Motor neuron (in vitro differentiated cells): ENCODE results near the gene NMRK1. TPM values are rescaled to one million over a fixed set of nuclear protein-coding genes. Genes with fewer than 3 reads are reported as not detected.

Experiments
- ATAC-seq, 8 experiments: fragments of 200-7000 bp; cut with Tn5 transposase; replicated peaks in 6 of 8; 2 replicates each; pipeline ENCODE4 v1.8.0; 2021; ENCODE audit warnings: mild to moderate bottlenecking in 8 of 8, moderate library complexity in 8 of 8
- H3K27ac ChIP-seq, 2 donors: fragments of 250-450 bp; sonication (Bioruptor Pico); 2 replicates each; pipeline ENCODE4 v1.9.0; 2021; ENCODE audit warnings: antibody characterized with exemption in 2 of 2, mild to moderate bottlenecking in 2 of 2, moderate library complexity in 1 of 2
- H3K4me1 ChIP-seq, 2 donors: fragments of 250-450 bp; sonication (Bioruptor Pico); replicated peaks in 1 of 2; 2 replicates each; pipeline ENCODE4 v1.6.1; 2021; ENCODE audit warnings: antibody characterized with exemption in 2 of 2, mild to moderate bottlenecking in 2 of 2, moderate library complexity in 1 of 2
- H3K4me3 ChIP-seq, 5 donors: fragments of 250-450 bp; sonication (Bioruptor Pico); 2 replicates each; pipeline ENCODE4 v1.9.0; 2021; ENCODE audit warnings: antibody characterized with exemption in 5 of 5, mild to moderate bottlenecking in 5 of 5, moderate library complexity in 4 of 5
- WGBS, 10 experiments: fragments of 450-650 bp; shearing (Covaris generic); methylation state at CpG; one replicate each; pipeline ENCODE4 v1.0.0; 2022; 5-methylcytosine and 5-hydroxymethylcytosine counted together
- in situ Hi-C, 9 experiments: fragments of 400-800 bp; cut with MboI; loops; one replicate each; pipeline ENCODE4 v1.15.0; 2021; ENCODE audit warnings: low sequenced_read_pairs in 9 of 9, low pct_unique_long_range_greater_than_20kb in 2 of 9; ENCODE audit not compliant: unreplicated experiment in 9 of 9
- total RNA-seq, 8 experiments: library from RNA; unstranded; fragments of 300-600 nt; gene quantifications; 2 replicates each; pipeline versions ENCODE4 v1.2.3 to v1.2.4, GENCODE V29; 2022

NMRK1 gene
- 10 to 100 TPM in 3 of 8 experiments, 1 to 10 TPM in 5; 4.0 to 15.3 (median 9.2) TPM for total RNA-seq

DNA sequence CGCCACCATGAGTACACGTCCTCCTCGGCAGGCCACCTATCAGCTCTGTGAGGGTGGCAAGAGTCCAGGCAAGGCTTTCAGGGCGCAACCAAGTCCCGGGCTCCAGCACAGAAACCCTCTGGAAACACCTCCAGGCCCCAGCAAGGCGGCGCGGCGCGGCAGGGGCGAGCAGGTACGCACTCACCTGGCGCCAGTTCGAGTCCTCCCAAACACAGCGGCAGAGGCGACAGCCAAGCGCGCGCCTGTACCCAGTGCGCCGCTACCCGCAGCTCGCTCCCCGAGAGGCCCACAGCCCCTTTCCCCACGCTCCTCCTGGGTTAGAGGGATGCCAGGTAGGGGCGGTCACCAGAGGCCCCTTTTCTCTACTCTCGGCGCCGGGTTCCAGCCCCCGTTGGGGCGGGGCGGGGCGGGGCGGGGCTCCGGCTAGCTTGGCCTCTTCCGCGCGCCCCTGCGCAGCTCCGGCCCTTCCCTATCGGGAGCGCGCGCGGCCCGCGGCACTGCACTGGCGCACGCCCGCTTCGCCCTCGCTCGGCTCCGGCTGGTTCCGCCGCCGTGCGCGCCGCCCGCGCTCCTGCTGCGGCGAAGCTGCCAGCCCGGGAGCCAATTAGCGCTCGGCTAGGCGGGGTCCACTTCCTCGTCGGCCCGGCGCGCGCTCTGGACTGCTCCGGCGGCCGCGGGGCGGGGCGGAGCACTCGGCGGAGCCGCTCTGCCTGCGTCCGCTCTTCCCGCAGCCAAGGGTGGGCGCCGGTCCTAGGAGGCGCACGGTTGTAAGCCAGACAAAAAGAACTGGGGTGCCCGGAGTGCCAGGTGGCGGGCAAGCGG, at the start of gene NMRK1, which contains the start of gene OSTF1:
NMRK1 (minus strand) TSS at position 332 of the 822 bp plus-strand sequence. CDS start 5,040 bp downstream, outside the sequence.
OSTF1 (plus strand) TSS at position 691 of the 822 bp plus-strand sequence. CDS start 179 bp downstream, outside the sequence.
- Histone ChIP-seq H3K27ac (peak within 1 kb of the TSS; percentile 47 to 76), H3K4me3 (peak within 1 kb of the TSS; percentile 62 to 93 (median 83)), H3K4me1 (peaks cover 0 to 6% of the 10 kb centered on the region in 2 donors)
- 0 to 8% (median 1%) methylated on average over 2 to 22 of the region's 93 CpGs; no CpG with 5 or more reads in 5 of the 10 experiments for WGBS, 10 experiments
- in situ Hi-C loops, result no loop called here
- ATAC-seq, result peak; percentile 83 to 96 (median 93)

DNA sequence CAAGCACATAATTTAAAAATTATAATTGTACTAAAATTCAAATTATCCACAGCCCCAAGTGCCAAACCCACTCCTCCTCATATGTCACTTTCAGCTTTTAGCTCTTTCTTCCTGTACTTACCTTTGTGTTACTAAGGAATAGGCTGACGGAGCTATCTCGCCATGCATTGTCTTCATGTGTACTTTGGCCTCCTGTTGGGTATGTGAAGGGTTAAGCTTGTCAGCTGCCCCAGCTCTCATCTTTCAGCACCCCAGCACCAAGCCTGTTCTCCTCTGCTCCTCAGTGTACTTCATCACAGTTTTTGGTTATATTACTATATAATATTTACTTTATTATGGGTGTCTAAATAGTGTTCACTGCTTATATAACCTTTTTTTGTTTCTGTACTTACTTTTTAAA, 46.5 kb upstream of the NMRK1 start:
- H3K4me1 ChIP-seq, result no peaks in the 10 kb centered on the region
- no peak overlapping the region for H3K27ac ChIP-seq
- in situ Hi-C loops, result no loop called here
- H3K4me3 ChIP-seq, result no peak overlapping the region
- 60 to 100% (median 81%) methylated on average over 2 of the region's 2 CpGs; no CpG with 5 or more reads in 7 of the 10 experiments for WGBS, 10 experiments
- ATAC-seq, result no peak

DNA sequence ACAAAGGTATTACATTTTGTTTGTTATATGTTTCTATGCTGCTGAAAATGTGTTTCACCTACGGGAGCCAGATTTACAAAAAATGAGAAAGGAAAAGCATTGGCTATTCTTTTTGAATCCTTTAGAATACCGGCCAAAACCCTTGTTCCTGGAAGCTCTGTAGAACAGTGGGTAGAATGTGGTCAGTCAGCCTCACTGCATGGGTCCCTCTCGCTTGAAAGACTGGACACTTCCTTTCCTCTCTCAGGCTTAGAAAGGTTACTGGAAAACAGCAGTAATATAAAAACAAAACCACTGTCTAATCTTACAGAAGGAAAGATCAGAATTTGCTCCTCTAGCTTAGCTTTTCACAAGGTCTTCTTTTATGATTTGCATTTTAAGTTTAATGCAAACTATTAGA, 45.4 kb upstream of the NMRK1 start:
- Histone ChIP-seq H3K4me1 (no peaks in the 10 kb centered on the region), H3K4me3 (no peak overlapping the region), H3K27ac (no peak overlapping the region)
- in situ Hi-C loops, result no loop called here
- WGBS, 10 experiments, result 70 to 100% (median 82%) methylated on average over 1 to 3 of the region's 3 CpGs; no CpG with 5 or more reads in 1 of the 10 experiments
- no peak for ATAC-seq

DNA sequence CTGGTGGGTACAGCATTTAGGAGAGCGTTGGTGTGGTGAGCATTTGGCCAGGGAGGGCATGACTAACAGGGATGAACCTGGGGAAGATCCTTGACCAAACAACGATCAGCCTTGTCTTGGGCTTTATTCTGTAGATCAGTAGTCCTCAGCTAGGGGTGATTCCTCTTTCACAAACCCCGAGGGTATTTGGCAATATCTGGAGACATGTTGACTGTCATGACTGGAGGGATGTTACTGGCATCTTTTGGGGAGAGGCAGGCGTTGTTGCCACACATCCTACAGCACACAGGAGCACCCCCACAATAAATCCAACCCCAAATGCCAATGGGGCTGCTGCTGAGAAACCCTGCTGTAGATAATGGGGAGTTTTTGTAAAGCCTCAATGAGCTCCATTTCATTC, 44.3 kb upstream of the NMRK1 start:
- WGBS, 10 experiments, result 53 to 100% (median 83%) methylated on average over 1 to 3 of the region's 4 CpGs; no CpG with 5 or more reads in 3 of the 10 experiments
- H3K27ac ChIP-seq, result no peak overlapping the region
- ATAC-seq, result no peak
- H3K4me3 ChIP-seq, result no peak overlapping the region
- H3K4me1 ChIP-seq, result no peaks in the 10 kb centered on the region
- in situ Hi-C loops, result no loop called here

DNA sequence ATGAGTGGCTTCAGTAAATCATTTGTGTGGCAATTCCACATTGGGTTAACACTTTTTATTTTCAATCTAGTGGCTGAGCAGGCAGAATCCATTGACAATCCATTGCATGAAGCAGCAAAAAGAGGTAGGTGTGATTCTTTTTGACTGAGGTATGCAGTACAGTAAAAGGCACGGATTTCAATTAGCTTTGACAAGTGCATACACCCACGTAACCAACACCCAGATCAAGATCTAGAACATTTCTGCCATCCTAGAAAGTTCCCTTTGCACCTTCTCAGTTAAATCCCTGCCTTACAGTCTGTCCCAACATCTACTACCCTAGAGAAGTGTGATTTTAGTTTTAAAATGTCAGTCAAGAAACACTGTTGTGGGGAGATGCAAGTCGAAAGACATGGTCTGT, 43.7 kb upstream of the NMRK1 start:
- ATAC-seq, result no peak
- in situ Hi-C loops, result no loop called here
- H3K4me3 ChIP-seq, result no peak overlapping the region
- no peak overlapping the region for H3K27ac ChIP-seq
- no peaks in the 10 kb centered on the region for H3K4me1 ChIP-seq
- 80 to 100% (median 100%) methylated on average over 1 to 2 of the region's 3 CpGs; no CpG with 5 or more reads in 5 of the 10 experiments for WGBS, 10 experiments

DNA sequence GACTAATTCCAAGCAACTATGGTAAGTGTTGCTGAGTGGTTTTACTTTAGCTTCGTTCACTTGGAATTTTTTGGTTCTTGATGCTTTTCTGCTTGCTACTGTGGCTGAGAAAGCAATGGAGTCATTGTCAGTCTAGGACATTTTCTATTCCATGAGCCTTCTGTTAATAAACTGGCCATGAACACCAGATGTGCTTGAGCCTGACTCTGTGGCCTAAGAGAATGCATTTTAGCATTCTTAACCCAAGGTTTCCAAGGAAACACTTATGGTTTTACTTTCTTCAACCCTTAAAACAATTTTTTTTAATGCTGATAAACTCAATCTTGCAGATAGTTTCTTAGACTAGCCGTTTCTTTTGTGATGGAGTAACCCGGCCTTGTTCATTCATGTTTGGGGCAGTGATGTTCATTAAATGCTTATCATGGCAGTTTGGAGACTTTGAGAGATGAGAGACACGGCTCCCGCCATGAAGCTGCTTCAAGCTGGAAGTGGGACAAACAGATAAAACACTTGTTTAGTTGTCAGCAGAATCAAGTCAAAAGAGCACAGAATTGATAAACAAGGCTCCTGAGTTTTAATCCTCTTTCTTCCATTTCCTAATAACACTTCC, 42.8 kb upstream of the NMRK1 start:
- Histone ChIP-seq H3K27ac (no peak overlapping the region), H3K4me3 (no peak overlapping the region), H3K4me1 (no peaks in the 10 kb centered on the region)
- 25 to 100% (median 66%) methylated on average over 1 to 5 of the region's 5 CpGs for WGBS, 10 experiments
- peak in 1 of 8 experiments; percentile 48 for ATAC-seq
- in situ Hi-C loops, result no loop called here

DNA sequence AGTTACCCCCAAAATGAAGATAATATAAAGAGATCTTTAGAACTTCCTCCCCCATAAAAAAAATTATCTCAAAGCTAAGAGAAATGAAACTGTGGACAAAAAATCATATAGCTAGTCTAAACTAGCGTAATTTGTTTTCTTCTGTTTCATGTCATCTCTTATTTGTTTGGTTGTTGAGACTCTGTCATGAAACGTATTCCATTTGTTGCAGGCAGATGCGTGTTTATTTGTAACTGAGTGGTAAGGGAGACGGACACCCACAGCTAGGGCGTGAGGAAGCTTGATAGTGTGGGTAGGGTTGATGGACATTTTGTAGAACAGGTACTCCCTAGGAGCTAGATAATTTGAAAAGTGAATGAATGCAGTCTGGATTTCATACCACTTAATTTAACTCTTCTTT, 42.2 kb upstream of the NMRK1 start:
- in situ Hi-C loops, result no loop called here
- no peaks in the 10 kb centered on the region for H3K4me1 ChIP-seq
- WGBS, 10 experiments, result 70 to 100% (median 97%) methylated on average over 1 to 5 of the region's 5 CpGs; no CpG with 5 or more reads in 1 of the 10 experiments
- H3K4me3 ChIP-seq, result no peak overlapping the region
- H3K27ac ChIP-seq, result no peak overlapping the region
- no peak for ATAC-seq

DNA sequence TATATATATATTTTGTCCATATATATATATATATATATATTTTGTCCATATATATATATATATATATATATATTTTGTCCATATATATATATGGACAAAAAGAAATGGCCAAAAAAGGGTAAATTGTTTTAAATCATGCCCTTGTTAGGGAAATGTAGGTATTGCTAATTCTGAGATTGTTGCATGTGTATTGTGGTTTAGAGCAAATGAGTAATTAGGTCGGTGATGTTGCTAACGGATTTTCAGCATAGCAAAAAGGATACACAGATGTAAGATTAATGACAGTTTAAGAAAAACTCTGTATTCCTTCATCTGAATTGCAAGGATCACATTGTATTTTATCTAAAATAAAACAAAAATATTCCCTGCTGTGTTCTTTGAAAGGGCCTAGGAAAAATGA, 40.6 kb upstream of the NMRK1 start:
- no peak overlapping the region for H3K4me3 ChIP-seq
- in situ Hi-C loops, result no loop called here
- H3K4me1 ChIP-seq, result no peaks in the 10 kb centered on the region
- 67 to 100% (median 93%) methylated on average over 1 to 2 of the region's 2 CpGs for WGBS, 10 experiments
- no peak for ATAC-seq
- H3K27ac ChIP-seq, result no peak overlapping the region

DNA sequence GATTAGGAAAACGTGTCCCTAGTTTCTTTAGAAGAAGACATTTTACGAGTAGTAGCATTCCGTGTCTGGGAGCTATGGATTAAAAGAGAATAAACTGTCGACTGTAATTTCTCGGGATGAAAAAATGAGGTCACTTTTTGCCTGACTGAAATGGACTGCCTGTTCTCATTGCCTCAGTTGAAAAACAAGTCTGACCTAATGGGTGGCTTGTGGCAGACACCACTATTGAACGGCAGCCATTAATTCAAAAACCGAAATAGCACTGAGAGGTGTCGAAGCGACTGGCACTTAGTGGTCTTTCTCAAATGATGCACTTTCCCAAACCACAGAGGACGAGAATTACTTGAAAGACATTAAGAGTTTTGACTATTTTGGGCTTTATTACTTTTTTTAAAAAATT, 35.7 kb upstream of the NMRK1 start:
- in situ Hi-C loops, result no loop called here
- no peaks in the 10 kb centered on the region for H3K4me1 ChIP-seq
- WGBS, 10 experiments, result 76 to 96% (median 83%) methylated on average over 4 to 10 of the region's 10 CpGs
- no peak for ATAC-seq
- H3K27ac ChIP-seq, result no peak overlapping the region
- H3K4me3 ChIP-seq, result no peak overlapping the region

DNA sequence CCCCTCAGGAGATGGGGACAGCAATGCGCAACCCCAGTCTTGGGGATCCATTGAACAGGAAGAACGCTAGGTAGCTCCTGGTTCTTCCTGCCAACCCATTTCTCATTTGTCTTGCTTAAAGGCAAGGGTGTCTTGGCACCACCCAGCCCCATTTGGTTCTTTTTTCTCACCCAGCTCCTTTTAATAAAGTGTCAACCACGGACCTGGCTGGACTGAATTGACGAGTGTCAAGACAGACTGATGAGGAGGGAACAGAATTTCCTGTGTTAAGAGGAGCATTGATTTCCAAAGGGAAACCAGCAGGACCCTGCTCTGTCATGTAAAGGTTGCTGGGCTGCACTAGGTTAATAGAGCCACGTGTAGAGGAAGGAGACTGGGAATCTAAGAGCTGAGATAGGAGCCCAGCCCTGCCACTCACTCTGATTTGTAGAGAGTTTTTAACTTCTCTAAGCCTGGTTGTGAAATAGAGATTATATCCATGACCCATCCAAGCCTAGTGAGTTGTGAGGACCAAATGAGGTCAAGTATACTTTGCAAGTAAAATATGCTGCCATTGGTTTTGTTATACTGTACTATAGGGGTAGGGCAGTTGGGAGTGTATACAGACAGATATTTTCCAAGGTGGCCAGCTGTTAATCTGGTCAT, 34.1 kb upstream of the NMRK1 start:
- no peak overlapping the region for H3K4me3 ChIP-seq
- WGBS, 10 experiments, result 14 to 81% (median 46%) methylated on average over 1 to 4 of the region's 5 CpGs; no CpG with 5 or more reads in 4 of the 10 experiments
- no peak overlapping the region for H3K27ac ChIP-seq
- no peaks in the 10 kb centered on the region for H3K4me1 ChIP-seq
- ATAC-seq, result no peak
- in situ Hi-C loops, result no loop called here

DNA sequence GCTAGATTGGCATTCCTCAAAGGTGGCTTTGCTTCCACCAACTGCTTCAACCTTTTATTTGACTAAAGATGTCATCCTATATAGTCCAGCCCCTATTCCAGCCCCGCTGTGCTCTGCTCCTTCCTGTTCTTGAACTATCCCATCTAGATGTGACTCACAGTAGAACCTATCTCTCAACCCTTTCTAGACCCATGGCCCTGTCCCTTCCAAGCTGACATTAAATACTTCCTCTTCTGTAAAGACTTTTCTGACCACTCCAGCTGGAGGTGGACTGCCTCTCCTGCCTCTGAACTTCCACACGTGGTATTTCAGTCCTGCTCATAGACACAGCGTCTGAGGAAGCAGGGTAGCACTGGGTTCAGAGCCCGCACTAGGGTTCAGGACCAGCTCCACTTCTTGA, 32.7 kb upstream of the NMRK1 start:
- Histone ChIP-seq H3K4me1 (no peaks in the 10 kb centered on the region), H3K4me3 (no peak overlapping the region), H3K27ac (no peak overlapping the region)
- in situ Hi-C loops, result no loop called here
- WGBS, 10 experiments, result 73 to 92% (median 90%) methylated on average over 2 to 3 of the region's 4 CpGs; no CpG with 5 or more reads in 5 of the 10 experiments
- no peak for ATAC-seq

DNA sequence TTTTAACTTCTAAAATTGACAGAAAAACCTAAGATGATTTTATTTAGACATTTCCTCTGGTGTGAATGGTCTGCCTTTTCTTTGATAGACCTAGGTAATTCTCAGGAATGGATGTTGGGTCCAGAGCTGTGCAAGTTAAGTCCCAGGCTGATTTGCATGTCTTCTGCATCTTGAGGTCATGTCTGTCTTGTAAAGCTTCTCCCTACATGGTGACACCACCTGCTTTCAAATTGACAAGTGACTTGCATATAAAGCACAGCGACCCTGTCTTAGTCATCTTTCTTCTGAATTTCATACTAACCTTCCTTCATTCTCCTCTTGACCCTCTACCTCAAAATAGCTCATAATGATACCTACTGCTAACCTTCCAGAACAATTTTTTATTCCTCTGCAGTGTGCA, 29.6 kb upstream of the NMRK1 start:
- in situ Hi-C loops, result no loop called here
- ATAC-seq, result no peak
- no peak overlapping the region for H3K27ac ChIP-seq
- no peaks in the 10 kb centered on the region for H3K4me1 ChIP-seq
- H3K4me3 ChIP-seq, result no peak overlapping the region
- 33 to 80% (median 60%) methylated on average over 1 of the region's 1 CpG; no CpG with 5 or more reads in 5 of the 10 experiments for WGBS, 10 experiments

DNA sequence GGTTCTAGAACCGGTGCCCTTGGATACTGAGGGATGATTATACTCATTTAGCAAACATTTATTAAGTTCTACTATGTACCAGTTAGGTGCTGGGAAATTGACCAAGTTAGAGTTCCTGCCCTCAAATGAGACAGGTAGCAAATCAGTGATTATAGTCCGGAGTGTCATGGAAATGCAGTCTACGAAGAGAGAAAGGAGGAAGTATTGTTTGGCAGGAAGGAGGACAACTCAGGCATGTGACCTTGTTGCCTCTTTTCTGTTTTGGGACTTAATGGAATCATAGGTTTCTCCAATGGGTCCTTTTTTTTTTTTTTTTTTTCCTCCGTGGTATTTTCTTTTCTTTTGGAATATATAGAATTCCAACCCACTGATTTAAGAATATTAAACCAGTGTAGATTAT, 28.4 kb upstream of the NMRK1 start:
- 65 to 100% (median 90%) methylated on average over 1 to 4 of the region's 4 CpGs; no CpG with 5 or more reads in 2 of the 10 experiments for WGBS, 10 experiments
- Histone ChIP-seq H3K4me3 (no peak overlapping the region), H3K27ac (no peak overlapping the region), H3K4me1 (no peaks in the 10 kb centered on the region)
- ATAC-seq, result no peak
- in situ Hi-C loops, result no loop called here
